ENCODE data around the gene SCFD2.

DNA sequence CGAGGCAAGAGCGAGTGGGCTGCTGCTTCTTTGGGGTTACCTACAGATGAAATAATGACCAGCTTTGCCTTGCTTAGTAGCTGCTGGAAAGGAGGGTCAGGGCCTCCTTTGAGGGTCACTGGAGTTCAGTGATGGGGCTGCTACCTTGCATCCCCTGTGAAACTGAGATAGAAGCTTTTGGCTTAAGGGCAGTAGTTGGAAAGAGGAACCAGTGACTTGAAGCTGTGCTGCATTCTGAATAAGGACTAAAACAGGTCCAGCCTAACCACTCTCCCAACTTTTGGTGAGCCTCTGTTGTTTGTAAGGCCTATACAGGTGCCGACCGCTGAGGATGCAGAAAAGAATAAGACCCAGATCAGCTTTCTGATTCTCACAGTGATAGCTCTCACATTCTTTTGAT is 462.6 kb downstream of the SCFD2 start:
- TF ChIP-seq, protein P1, sequence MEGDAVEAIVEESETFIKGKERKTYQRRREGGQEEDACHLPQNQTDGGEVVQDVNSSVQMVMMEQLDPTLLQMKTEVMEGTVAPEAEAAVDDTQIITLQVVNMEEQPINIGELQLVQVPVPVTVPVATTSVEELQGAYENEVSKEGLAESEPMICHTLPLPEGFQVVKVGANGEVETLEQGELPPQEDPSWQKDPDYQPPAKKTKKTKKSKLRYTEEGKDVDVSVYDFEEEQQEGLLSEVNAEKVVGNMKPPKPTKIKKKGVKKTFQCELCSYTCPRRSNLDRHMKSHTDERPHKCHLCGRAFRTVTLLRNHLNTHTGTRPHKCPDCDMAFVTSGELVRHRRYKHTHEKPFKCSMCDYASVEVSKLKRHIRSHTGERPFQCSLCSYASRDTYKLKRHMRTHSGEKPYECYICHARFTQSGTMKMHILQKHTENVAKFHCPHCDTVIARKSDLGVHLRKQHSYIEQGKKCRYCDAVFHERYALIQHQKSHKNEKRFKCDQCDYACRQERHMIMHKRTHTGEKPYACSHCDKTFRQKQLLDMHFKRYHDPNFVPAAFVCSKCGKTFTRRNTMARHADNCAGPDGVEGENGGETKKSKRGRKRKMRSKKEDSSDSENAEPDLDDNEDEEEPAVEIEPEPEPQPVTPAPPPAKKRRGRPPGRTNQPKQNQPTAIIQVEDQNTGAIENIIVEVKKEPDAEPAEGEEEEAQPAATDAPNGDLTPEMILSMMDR (conservative IDR thresholded peaks at IDR 0.05; ENCODE audit: low read depth, low read length), result no peak
- TF ChIP-seq EZH2 (IDR thresholded peaks at IDR 0.05; ENCODE audit: low read length, unreplicated experiment), result no peak

All from PC-3 (cell line).